Ectodermal cell (in vitro differentiated cells): ENCODE measurements around the gene ZNF695. TPM values are rescaled to one million over a fixed set of nuclear protein-coding genes. Genes with fewer than 3 reads are reported as not detected.
"Not testable (repeated sequence)": the region's sequence is repeated elsewhere in the genome, so short reads cannot be mapped to it uniquely, and the experiment has no call there.

Experiments
- H3K27ac ChIP-seq: 2 replicates; pipeline ENCODE4 v1.7.0; 2013; ENCODE audit warnings: mild to moderate bottlenecking, low read depth, low read length; ENCODE audit not compliant: insufficient read depth, poor library complexity, severe bottlenecking
- H3K27me3 ChIP-seq: 2 replicates; pipeline ENCODE4 v1.7.0; 2013; ENCODE audit warnings: mild to moderate bottlenecking, low read length; ENCODE audit not compliant: insufficient read depth, control insufficient read depth, poor library complexity, severe bottlenecking
- H3K36me3 ChIP-seq: one replicate; pipeline ENCODE4 v1.7.0; 2013; ENCODE audit warnings: low read length; ENCODE audit not compliant: control insufficient read depth, insufficient read depth
- H3K4me1 ChIP-seq: one replicate; pipeline ENCODE4 v1.7.0; 2013; ENCODE audit warnings: low read length; ENCODE audit not compliant: control insufficient read depth, insufficient read depth
- H3K4me3 ChIP-seq: 2 replicates; pipeline ENCODE4 v1.7.0; 2013; ENCODE audit warnings: low read depth, low read length, control low read depth; ENCODE audit not compliant: insufficient read depth
- H3K9me3 ChIP-seq: 2 replicates; pipeline ENCODE4 v1.7.0; 2013; ENCODE audit warnings: mild to moderate bottlenecking, low read length, moderate library complexity; ENCODE audit not compliant: control insufficient read depth
- whole genome bisulfite sequencing, 2 experiments: methylation state at CpG; one replicate each; pipeline ENCODE4 v1.1.7; 2013; ENCODE audit warnings: missing lambda C conversion rate in 2 of 2; 5-methylcytosine and 5-hydroxymethylcytosine counted together
- polyA plus RNA-seq, 4 experiments: library from polyadenylated mRNA; stranded (reverse); fragments of 50-300 nt; gene quantifications; one replicate each; pipeline ENCODE4 v1.2.3, GENCODE V29; 2013

ZNF695 gene
- 20.7 TPM for polyA plus RNA-seq (2013, experiment 1 of 4)
- polyA plus RNA-seq (2013, experiment 2 of 4), result 19.1 TPM
- polyA plus RNA-seq (2013, experiment 3 of 4), result 14.6 TPM
- 18.6 TPM for polyA plus RNA-seq (2013, experiment 4 of 4)

GRCh38 chr1:247007511-247008405 lies at the start of gene ZNF695:
ZNF695 (minus strand) TSS chr1:247008057; CDS start chr1:247007908, 149 bp downstream.
- Histone ChIP-seq H3K27me3 (no peaks in the 10 kb centered on the region), H3K4me3 (peak within 1 kb of the TSS; percentile 74), H3K27ac (peak within 1 kb of the TSS; percentile 97), H3K9me3 (peaks cover 8% of the 10 kb centered on the region), H3K36me3 (peaks cover 11% of the 10 kb centered on the region), H3K4me1 (no peaks in the 10 kb centered on the region)
- 0 to 1% methylated on average over 56 to 58 of the region's 58 CpGs for WGBS, 2 experiments

- Histone ChIP-seq H3K9me3 (peaks cover 18% of the 10 kb centered on the region), H3K4me1 (no peaks in the 10 kb centered on the region)
- 95 to 100% methylated on average over 1 to 2 of the region's 2 CpGs for WGBS, 2 experiments
These were observed 48.2 kb upstream of the ZNF695 start for GRCh38 chr1:247056071-247056470.

GRCh38 chr1:247054992-247055415 lies 47.1 kb upstream of the ZNF695 start:
- peaks cover 13% of the 10 kb centered on the region for H3K36me3 ChIP-seq
- H3K4me3 ChIP-seq, result no peak overlapping the region

More at GRCh38 chr1:247056071-247056470, 48.2 kb upstream of the ZNF695 start:
- Histone ChIP-seq H3K4me3 (no peak overlapping the region), H3K27me3 (no peaks in the 10 kb centered on the region), H3K36me3 (peaks cover 13% of the 10 kb centered on the region), H3K27ac (no peak overlapping the region)

GRCh38 chr1:247047702-247048101 lies 39.8 kb upstream of the ZNF695 start:
- H3K4me1 ChIP-seq, result no peaks in the 10 kb centered on the region
- no peak overlapping the region for H3K27ac ChIP-seq
- H3K36me3 ChIP-seq, result peaks cover 9% of the 10 kb centered on the region
- no peaks in the 10 kb centered on the region for H3K27me3 ChIP-seq
- H3K9me3 ChIP-seq, result peaks cover 13% of the 10 kb centered on the region
- WGBS, 2 experiments, result 92 to 95% methylated on average over 2 of the region's 2 CpGs
- no peak overlapping the region for H3K4me3 ChIP-seq

More at GRCh38 chr1:247054992-247055415, 47.1 kb upstream of the ZNF695 start:
- Histone ChIP-seq H3K27me3 (no peaks in the 10 kb centered on the region), H3K27ac (no peak overlapping the region), H3K4me1 (no peaks in the 10 kb centered on the region), H3K9me3 (peaks cover 18% of the 10 kb centered on the region)
- WGBS, 2 experiments, result 70 to 71% methylated on average over 2 of the region's 2 CpGs

GRCh38 chr1:247047260-247047659 lies 39.4 kb upstream of the ZNF695 start:
- Histone ChIP-seq H3K4me1 (no peaks in the 10 kb centered on the region), H3K36me3 (peaks cover 11% of the 10 kb centered on the region), H3K4me3 (no peak overlapping the region), H3K27me3 (no peaks in the 10 kb centered on the region), H3K9me3 (peaks cover 9% of the 10 kb centered on the region), H3K27ac (no peak overlapping the region)
- 84 to 92% methylated on average over 2 of the region's 2 CpGs for WGBS, 2 experiments

- no peak overlapping the region for H3K4me3 ChIP-seq
- 89 to 95% methylated on average over 5 of the region's 5 CpGs for WGBS, 2 experiments
- H3K9me3 ChIP-seq, result peaks cover 5% of the 10 kb centered on the region
- peaks cover 32% of the 10 kb centered on the region for H3K36me3 ChIP-seq
- no peaks in the 10 kb centered on the region for H3K27me3 ChIP-seq
- H3K27ac ChIP-seq, result no peak overlapping the region
- H3K4me1 ChIP-seq, result no peaks in the 10 kb centered on the region
These were observed 35.5 kb upstream of the ZNF695 start for GRCh38 chr1:247043406-247043805.

- H3K4me3 ChIP-seq, result no peak overlapping the region
- H3K4me1 ChIP-seq, result no peaks in the 10 kb centered on the region
- H3K9me3 ChIP-seq, result peaks cover 17% of the 10 kb centered on the region
- H3K27ac ChIP-seq, result no peak overlapping the region
- peaks cover 69% of the 10 kb centered on the region for H3K36me3 ChIP-seq
- 91 to 94% methylated on average over 5 of the region's 6 CpGs for WGBS, 2 experiments
- H3K27me3 ChIP-seq, result no peaks in the 10 kb centered on the region
These were observed 29.9 kb upstream of the ZNF695 start for GRCh38 chr1:247037511-247038320.

- WGBS, 2 experiments, result 88 to 89% methylated on average over 22 to 29 of the region's 30 CpGs
- H3K27me3 ChIP-seq, H3K4me3 ChIP-seq, H3K27ac ChIP-seq, H3K4me1 ChIP-seq: not testable (repeated sequence)
- peaks cover 14% of the 10 kb centered on the region for H3K9me3 ChIP-seq
- H3K36me3 ChIP-seq, result peaks cover 35% of the 10 kb centered on the region
These were observed 24.4 kb upstream of the ZNF695 start for GRCh38 chr1:247032306-247032705.

- WGBS, 2 experiments, result 88 to 95% methylated on average over 4 of the region's 5 CpGs
- not testable (repeated sequence) for H3K36me3 ChIP-seq, H3K27me3 ChIP-seq, H3K9me3 ChIP-seq, H3K4me3 ChIP-seq, H3K27ac ChIP-seq, H3K4me1 ChIP-seq
These were observed 16.8 kb upstream of the ZNF695 start for GRCh38 chr1:247024658-247025057.

GRCh38 chr1:247013391-247013790 lies 5.5 kb upstream of the ZNF695 start:
- Histone ChIP-seq H3K27ac (no peak overlapping the region), H3K27me3 (no peaks in the 10 kb centered on the region), H3K9me3 (no peaks in the 10 kb centered on the region), H3K36me3 (no peaks in the 10 kb centered on the region), H3K4me1 (no peaks in the 10 kb centered on the region), H3K4me3 (no peak overlapping the region)
- 9 to 87% methylated on average over 1 to 6 of the region's 6 CpGs for WGBS, 2 experiments
